ENCODE data around the gene FKBP4.

- no peak for TF ChIP-seq EZH2phosphoT487 (conservative IDR thresholded peaks at IDR 0.05; ENCODE audit: low read length)
- no peak for TF ChIP-seq CTCF (IDR thresholded peaks at IDR 0.05; ENCODE audit: insufficient read depth, low read length, poor library complexity, severe bottlenecking)
These were observed 11.9 kb downstream of the FKBP4 start for GRCh38 chr12:2806700-2807099.
